Upper lobe of left lung (tissue), 4 donors: ENCODE data around the gene EDN2.

Experiments used
- CTCF ChIP-seq, 6 experiments: fragments of 450-650 bp in 4 of 6; fragments of 200-600 bp in 2 of 6; sonication (generic) in 2 of 6; IDR thresholded peaks; one replicate each; pipeline ENCODE4 v1.5.1; 2016 to 2019; ENCODE audit warnings: antibody characterized with exemption in 6 of 6
- POLR2A ChIP-seq, 4 donors: fragments of 450-650 bp; IDR thresholded peaks; one replicate each; pipeline ENCODE4 v1.5.1; 2016 to 2017; ENCODE audit warnings: antibody characterized with exemption in 4 of 4, mild to moderate bottlenecking in 2 of 4

- no peak for TF ChIP-seq CTCF (IDR thresholded peaks at IDR 0.05)
- TF ChIP-seq POLR2A (IDR thresholded peaks at IDR 0.05): no peak
Measured at GRCh38 chr1:41530411-41530810, 45.9 kb upstream of the EDN2 start.
